IPS DF 6.9 (cell line): ENCODE results near the gene SSU72.

Source experiments
- DNase-seq: peaks from one replicate; pipeline ENCODE4 v3.0.0-alpha.2; 2013; ENCODE audit warnings: low read depth, low spot score
- H3K27ac ChIP-seq: one replicate; pipeline ENCODE4 v1.5.1; 2013; ENCODE audit warnings: low read length, control low read depth
- H3K27me3 ChIP-seq: 2 replicates; pipeline ENCODE4 v1.6.1; 2013; ENCODE audit warnings: mild to moderate bottlenecking, low read length; ENCODE audit not compliant: control insufficient read depth, insufficient read depth
- H3K36me3 ChIP-seq: 2 replicates; pipeline ENCODE4 v1.6.1; 2013; ENCODE audit warnings: low read length; ENCODE audit not compliant: control insufficient read depth, insufficient read depth
- H3K4me1 ChIP-seq: 2 replicates; pipeline ENCODE4 v1.6.1; 2013; ENCODE audit warnings: low read length; ENCODE audit not compliant: control insufficient read depth, insufficient read depth
- H3K4me3 ChIP-seq: 2 replicates; pipeline ENCODE4 v1.5.1; 2013; ENCODE audit warnings: mild to moderate bottlenecking, low read length
- H3K9me3 ChIP-seq: 2 replicates; pipeline ENCODE4 v1.6.1; 2013; ENCODE audit warnings: low read length, inconsistent platforms; ENCODE audit not compliant: control insufficient read depth, insufficient read depth
- WGBS: extraction: QIAGEN DNeasy Blood & Tissue Kit; methylation state at CpG from one replicate; pipeline ENCODE4 v1.1.7; 2013; ENCODE audit warnings: mixed read lengths, missing lambda C conversion rate; ENCODE audit not compliant: insufficient read length, insufficient coverage; 5-methylcytosine and 5-hydroxymethylcytosine counted together

Gene SSU72

GRCh38 chr1:1550087-1550486, 24.6 kb downstream of the SSU72 start:
- no CpG with 5 or more reads among the region's 7 CpGs for WGBS
- no peaks in the 10 kb centered on the region for H3K9me3 ChIP-seq
- H3K27me3 ChIP-seq = no peaks in the 10 kb centered on the region
- no peaks in the 10 kb centered on the region for H3K4me1 ChIP-seq
- H3K4me3 ChIP-seq = no peak overlapping the region
- H3K36me3 ChIP-seq = no peaks in the 10 kb centered on the region; the same call in 1 of the 2 replicates
- no peak for DNase-seq
- H3K27ac ChIP-seq = no peak overlapping the region

GRCh38 chr1:1548591-1548990, 26.1 kb downstream of the SSU72 start:
- H3K27me3 ChIP-seq = no peaks in the 10 kb centered on the region
- no peaks in the 10 kb centered on the region for H3K4me1 ChIP-seq
- no peak for DNase-seq
- H3K36me3 ChIP-seq = no peaks in the 10 kb centered on the region; the same call in 1 of the 2 replicates
- WGBS = no CpG with 5 or more reads among the region's 14 CpGs
- no peak overlapping the region for H3K4me3 ChIP-seq
- H3K27ac ChIP-seq = no peak overlapping the region
- H3K9me3 ChIP-seq = no peaks in the 10 kb centered on the region

- no peaks in the 10 kb centered on the region for H3K4me1 ChIP-seq
- WGBS = no CpG with 5 or more reads among the region's 19 CpGs
- H3K9me3 ChIP-seq = no peaks in the 10 kb centered on the region
- no peak overlapping the region for H3K27ac ChIP-seq
- H3K4me3 ChIP-seq = no peak overlapping the region
- no peaks in the 10 kb centered on the region for H3K27me3 ChIP-seq
- no peak for DNase-seq
- H3K36me3 ChIP-seq = peaks cover 3% of the 10 kb centered on the region; the same call in 1 of the 2 replicates
These were observed 27.2 kb downstream of the SSU72 start for GRCh38 chr1:1547476-1547875.

- WGBS = no CpG with 5 or more reads among the region's 9 CpGs
- Histone ChIP-seq H3K27me3 (no peaks in the 10 kb centered on the region), H3K4me1 (no peaks in the 10 kb centered on the region), H3K4me3 (no peak overlapping the region), H3K27ac (no peak overlapping the region), H3K36me3 (peaks cover 8% of the 10 kb centered on the region; the same call in 1 of the 2 replicates), H3K9me3 (no peaks in the 10 kb centered on the region)
- DNase-seq = no peak
These were observed 27.7 kb downstream of the SSU72 start for GRCh38 chr1:1547011-1547410.

GRCh38 chr1:1545946-1546737, 28.5 kb downstream of the SSU72 start:
- Histone ChIP-seq H3K4me3 (no peak overlapping the region), H3K27ac (no peak overlapping the region), H3K36me3 (peaks cover 12% of the 10 kb centered on the region; the same call in 1 of the 2 replicates), H3K27me3 (no peaks in the 10 kb centered on the region), H3K4me1 (no peaks in the 10 kb centered on the region), H3K9me3 (no peaks in the 10 kb centered on the region)
- WGBS = no CpG with 5 or more reads among the region's 23 CpGs
- no peak for DNase-seq

GRCh38 chr1:1544544-1544943, 30.1 kb downstream of the SSU72 start:
- no peak overlapping the region for H3K4me3 ChIP-seq
- no peaks in the 10 kb centered on the region for H3K9me3 ChIP-seq
- peaks cover 2% of the 10 kb centered on the region; the same call in 1 of the 2 replicates for H3K4me1 ChIP-seq
- H3K27me3 ChIP-seq = no peaks in the 10 kb centered on the region
- peaks cover 13% of the 10 kb centered on the region; the same call in 1 of the 2 replicates for H3K36me3 ChIP-seq
- no CpG with 5 or more reads among the region's 10 CpGs for WGBS
- no peak overlapping the region for H3K27ac ChIP-seq
- DNase-seq = no peak

GRCh38 chr1:1543706-1544099, 31.0 kb downstream of the SSU72 start:
- no peak overlapping the region for H3K4me3 ChIP-seq
- no peak for DNase-seq
- H3K27me3 ChIP-seq = no peaks in the 10 kb centered on the region
- peaks cover 4% of the 10 kb centered on the region; the same call in 1 of the 2 replicates for H3K4me1 ChIP-seq
- no peak overlapping the region for H3K27ac ChIP-seq
- H3K36me3 ChIP-seq = peaks cover 13% of the 10 kb centered on the region; the same call in 1 of the 2 replicates
- H3K9me3 ChIP-seq = no peaks in the 10 kb centered on the region
- WGBS = no CpG with 5 or more reads among the region's 19 CpGs

GRCh38 chr1:1542766-1543705, 31.6 kb downstream of the SSU72 start:
- H3K36me3 ChIP-seq = peaks cover 13% of the 10 kb centered on the region; the same call in 1 of the 2 replicates
- no peak for DNase-seq

GRCh38 chr1:1541956-1542765, 32.5 kb downstream of the SSU72 start:
- H3K27me3 ChIP-seq = no peaks in the 10 kb centered on the region
- H3K36me3 ChIP-seq = peaks cover 17% of the 10 kb centered on the region; the same call in 1 of the 2 replicates
- no peak overlapping the region for H3K27ac ChIP-seq
- no peaks in the 10 kb centered on the region for H3K9me3 ChIP-seq
- peaks cover 4% of the 10 kb centered on the region; the same call in 1 of the 2 replicates for H3K4me1 ChIP-seq
- WGBS = no CpG with 5 or more reads among the region's 37 CpGs
- no peak overlapping the region for H3K4me3 ChIP-seq
- DNase-seq = no peak

More at GRCh38 chr1:1542766-1543705, 31.6 kb downstream of the SSU72 start:
- no CpG with 5 or more reads among the region's 45 CpGs for WGBS
- Histone ChIP-seq H3K27me3 (no peaks in the 10 kb centered on the region), H3K4me1 (peaks cover 4% of the 10 kb centered on the region; the same call in 1 of the 2 replicates), H3K27ac (no peak overlapping the region), H3K4me3 (no peak overlapping the region), H3K9me3 (no peaks in the 10 kb centered on the region)
